GM12865 (cell line): ENCODE results near the gene GALNT9.

Experiments used
- DNase-seq: peaks from one replicate; pipeline ENCODE4 v3.0.0; 2010; ENCODE audit warnings: low read depth
- H3K4me3 ChIP-seq: 2 replicates; pipeline ENCODE4 v1.5.1; 2011; ENCODE audit warnings: mild to moderate bottlenecking, low read depth, low read length, control low read depth
- CTCF ChIP-seq: IDR thresholded peaks from 2 replicates; pipeline ENCODE4 v1.5.1; 2011; ENCODE audit warnings: low read length, control low read depth, low read depth, inconsistent platforms; ENCODE audit not compliant: insufficient read depth; ENCODE audit errors: missing control alignments

GALNT9 gene

GRCh38 chr12:132264086-132265010 lies 65.0 kb downstream of the GALNT9 start:
- TF ChIP-seq CTCF: no peak
- DNase-seq: no peak
- H3K4me3 ChIP-seq: no peak overlapping the region

GRCh38 chr12:132263451-132264049 lies 65.8 kb downstream of the GALNT9 start:
- TF ChIP-seq CTCF: no peak
- H3K4me3 ChIP-seq: no peak overlapping the region
- no peak for DNase-seq

GRCh38 chr12:132263061-132263360 lies 66.4 kb downstream of the GALNT9 start:
- no peak overlapping the region for H3K4me3 ChIP-seq
- TF ChIP-seq CTCF: no peak
- no peak for DNase-seq

- no peak overlapping the region for H3K4me3 ChIP-seq
Observed at GRCh38 chr12:132262256-132263060, 66.9 kb downstream of the GALNT9 start.

GRCh38 chr12:132261328-132262138 lies 67.9 kb downstream of the GALNT9 start:
- no peak for DNase-seq
- no peak overlapping the region for H3K4me3 ChIP-seq
- no peak for TF ChIP-seq CTCF

More at GRCh38 chr12:132262256-132263060, 66.9 kb downstream of the GALNT9 start:
- no peak for DNase-seq
- no peak for TF ChIP-seq CTCF

GRCh38 chr12:132260721-132261120 lies 68.7 kb downstream of the GALNT9 start:
- TF ChIP-seq CTCF: no peak
- no peak for DNase-seq
- H3K4me3 ChIP-seq: no peak overlapping the region
